ENCODE results near the gene INAFM2. TPM values are rescaled to one million over a fixed set of nuclear protein-coding genes. Genes with fewer than 3 reads are reported as not detected.

Gene INAFM2
- total and polyA plus RNA-seq, 2 experiments from 2014 or later = 13.7 to 19.5 TPM

DNA sequence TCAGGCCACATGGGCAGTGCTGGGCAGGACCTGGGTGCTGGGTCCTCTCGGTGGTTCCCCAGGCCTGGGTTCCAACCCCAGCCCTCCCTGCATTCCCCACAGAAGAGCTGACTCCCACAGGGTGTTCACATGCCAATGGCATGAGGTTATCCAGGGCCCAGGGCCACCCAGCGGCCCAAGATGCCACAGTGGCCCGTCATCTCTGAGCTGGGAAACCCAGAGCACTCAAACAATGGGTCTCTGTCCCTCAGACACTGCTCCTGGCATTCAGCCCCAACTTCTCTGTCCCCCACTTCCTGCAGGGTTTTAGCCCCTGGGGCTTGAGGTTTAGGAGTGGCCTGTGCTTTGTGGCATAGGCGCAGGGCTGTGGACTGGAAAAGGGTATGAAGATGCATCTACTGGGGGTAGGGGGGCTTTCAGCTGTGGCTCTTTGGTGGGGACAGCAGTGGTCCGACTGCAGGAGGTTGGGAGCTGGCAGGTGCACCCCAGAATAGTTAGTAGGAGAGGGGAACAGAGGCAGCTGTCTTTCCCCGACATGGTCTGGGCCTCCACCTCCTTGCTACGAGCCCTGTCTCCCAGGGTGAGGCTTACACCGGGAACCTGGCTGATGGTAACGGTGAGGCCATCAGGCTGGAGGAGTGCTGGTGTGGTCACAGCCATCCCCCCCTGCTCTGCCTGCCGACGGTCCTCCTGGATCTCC, 15.6 kb downstream of the INAFM2 start:
- TF ChIP-seq EZH2phosphoT487 (IDR thresholded peaks at IDR 0.05; ENCODE audit: low read depth, severe bottlenecking, unreplicated experiment) = no peak
- TF ChIP-seq, protein P1, sequence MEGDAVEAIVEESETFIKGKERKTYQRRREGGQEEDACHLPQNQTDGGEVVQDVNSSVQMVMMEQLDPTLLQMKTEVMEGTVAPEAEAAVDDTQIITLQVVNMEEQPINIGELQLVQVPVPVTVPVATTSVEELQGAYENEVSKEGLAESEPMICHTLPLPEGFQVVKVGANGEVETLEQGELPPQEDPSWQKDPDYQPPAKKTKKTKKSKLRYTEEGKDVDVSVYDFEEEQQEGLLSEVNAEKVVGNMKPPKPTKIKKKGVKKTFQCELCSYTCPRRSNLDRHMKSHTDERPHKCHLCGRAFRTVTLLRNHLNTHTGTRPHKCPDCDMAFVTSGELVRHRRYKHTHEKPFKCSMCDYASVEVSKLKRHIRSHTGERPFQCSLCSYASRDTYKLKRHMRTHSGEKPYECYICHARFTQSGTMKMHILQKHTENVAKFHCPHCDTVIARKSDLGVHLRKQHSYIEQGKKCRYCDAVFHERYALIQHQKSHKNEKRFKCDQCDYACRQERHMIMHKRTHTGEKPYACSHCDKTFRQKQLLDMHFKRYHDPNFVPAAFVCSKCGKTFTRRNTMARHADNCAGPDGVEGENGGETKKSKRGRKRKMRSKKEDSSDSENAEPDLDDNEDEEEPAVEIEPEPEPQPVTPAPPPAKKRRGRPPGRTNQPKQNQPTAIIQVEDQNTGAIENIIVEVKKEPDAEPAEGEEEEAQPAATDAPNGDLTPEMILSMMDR (IDR thresholded peaks at IDR 0.05; ENCODE audit: poor library complexity) = no peak
- no peak for TF ChIP-seq EZH2 (IDR thresholded peaks at IDR 0.05; ENCODE audit: borderline replicate concordance)
- no peaks in the 10 kb centered on the region for H3K9me3 ChIP-seq (ENCODE audit: low read depth)
- no peaks in the 10 kb centered on the region for H3K36me3 ChIP-seq (replicated peaks; ENCODE audit: insufficient read depth, low read depth)
- peaks cover 54% of the 10 kb centered on the region for H3K4me1 ChIP-seq (ENCODE audit: insufficient read depth)
- H3K27me3 ChIP-seq = no peaks in the 10 kb centered on the region
- WGBS (ENCODE audit: low lambda C conversion rate, missing lambda C conversion rate) = 83% methylated on average over 11 of the region's 11 CpGs
- H3K4me2 ChIP-seq = no peak overlapping the region
- H2AFZ ChIP-seq = no peak overlapping the region
- H3K79me2 ChIP-seq = no peaks in the 10 kb centered on the region
- H3K27ac ChIP-seq = no peak overlapping the region
- H4K20me1 ChIP-seq (ENCODE audit: insufficient read depth, poor library complexity, severe bottlenecking) = no peaks in the 10 kb centered on the region
- no peak for DNase-seq (ENCODE audit: low spot score)
- no peak overlapping the region for H3K4me3 ChIP-seq
- no peaks in the 10 kb centered on the region for H3K9me2 ChIP-seq (replicated peaks; ENCODE audit: insufficient read depth)

DNA sequence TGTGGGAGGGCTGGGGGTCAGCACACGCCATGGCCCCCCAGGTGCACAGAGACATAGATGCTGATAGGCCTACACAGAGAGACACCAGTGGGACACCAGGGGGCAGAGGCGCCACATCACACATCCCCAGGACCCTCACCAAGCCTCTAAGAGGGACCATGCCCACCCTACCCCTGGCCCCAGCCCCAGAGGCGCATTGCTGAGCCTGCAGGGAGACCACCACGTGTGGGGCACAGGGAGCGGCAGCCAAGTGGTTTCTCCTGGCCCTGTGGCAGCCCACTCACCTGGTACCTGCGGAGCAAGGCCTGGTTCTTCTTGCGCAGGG, 16.1 kb downstream of the INAFM2 start:
- DNase-seq (ENCODE audit: low spot score) = no peak
- Histone ChIP-seq H3K4me1 (ENCODE audit: insufficient read depth) (peaks cover 49% of the 10 kb centered on the region), H3K36me3 (replicated peaks; ENCODE audit: insufficient read depth, low read depth) (no peaks in the 10 kb centered on the region), H3K27me3 (no peaks in the 10 kb centered on the region), H4K20me1 (ENCODE audit: insufficient read depth, poor library complexity, severe bottlenecking) (no peaks in the 10 kb centered on the region), H3K79me2 (no peaks in the 10 kb centered on the region), H3K9me3 (ENCODE audit: low read depth) (no peaks in the 10 kb centered on the region), H3K9me2 (replicated peaks; ENCODE audit: insufficient read depth) (no peaks in the 10 kb centered on the region), H3K4me3 (no peak overlapping the region), H3K27ac (peak overlapping the region; percentile 96), H3K4me2 (peak overlapping the region; percentile 70), H2AFZ (no peak overlapping the region)
- WGBS (ENCODE audit: low lambda C conversion rate, missing lambda C conversion rate) = 88% methylated on average over 7 of the region's 7 CpGs
- TF ChIP-seq, protein P1 (IDR thresholded peaks at IDR 0.05; ENCODE audit: poor library complexity) = no peak
- TF ChIP-seq EZH2 (IDR thresholded peaks at IDR 0.05; ENCODE audit: borderline replicate concordance) = no peak
- TF ChIP-seq EZH2phosphoT487 (IDR thresholded peaks at IDR 0.05; ENCODE audit: low read depth, severe bottlenecking, unreplicated experiment) = no peak

DNA sequence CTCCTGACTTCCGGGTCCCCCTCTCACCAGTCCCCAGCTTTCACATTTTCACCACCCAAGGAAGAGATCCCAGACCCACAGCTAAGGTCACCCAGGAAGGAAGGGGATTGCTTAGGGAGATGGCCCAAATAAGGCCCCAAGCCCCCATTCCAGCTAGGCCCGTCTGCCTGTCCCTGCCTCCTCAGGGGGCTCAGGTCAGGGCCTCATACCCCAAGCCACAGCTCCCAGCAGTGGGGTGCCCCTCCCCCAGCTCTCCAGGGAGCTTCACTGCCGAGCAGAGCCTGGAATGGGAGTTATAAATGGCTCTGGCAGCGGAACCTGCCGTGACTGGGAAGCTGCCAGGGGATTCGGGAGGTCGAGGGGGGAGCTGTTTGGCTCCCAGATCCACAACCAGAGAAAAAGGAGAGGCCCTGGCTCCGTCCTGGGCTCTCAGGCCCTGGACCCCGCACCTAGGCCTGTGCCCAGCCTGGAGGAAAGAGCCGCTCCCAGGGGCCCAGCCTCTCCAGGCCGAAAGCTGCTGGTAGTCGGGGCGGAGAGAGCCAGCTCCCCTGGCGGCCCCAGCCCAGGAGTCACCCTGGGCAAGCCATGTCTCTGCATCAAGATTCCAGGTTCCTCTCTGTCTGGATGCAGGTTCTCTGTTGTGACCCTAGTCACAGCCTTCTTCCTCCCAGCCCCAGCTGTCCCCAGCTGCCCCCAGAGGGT, 16.7 kb downstream of the INAFM2 start:
- Histone ChIP-seq H4K20me1 (ENCODE audit: insufficient read depth, poor library complexity, severe bottlenecking) (no peaks in the 10 kb centered on the region), H3K4me3 (no peak overlapping the region), H3K36me3 (replicated peaks; ENCODE audit: insufficient read depth, low read depth) (no peaks in the 10 kb centered on the region), H3K4me2 (peak overlapping the region; percentile 70), H3K9me2 (replicated peaks; ENCODE audit: insufficient read depth) (no peaks in the 10 kb centered on the region), H3K4me1 (ENCODE audit: insufficient read depth) (peaks cover 47% of the 10 kb centered on the region), H3K27ac (peak overlapping the region; percentile 96), H2AFZ (peak overlapping the region; percentile 21), H3K27me3 (no peaks in the 10 kb centered on the region), H3K79me2 (no peaks in the 10 kb centered on the region), H3K9me3 (ENCODE audit: low read depth) (no peaks in the 10 kb centered on the region)
- peak; percentile 65 for DNase-seq (ENCODE audit: low spot score)
- TF ChIP-seq EZH2 (IDR thresholded peaks at IDR 0.05; ENCODE audit: borderline replicate concordance) (no peak), EZH2phosphoT487 (IDR thresholded peaks at IDR 0.05; ENCODE audit: low read depth, severe bottlenecking, unreplicated experiment) (no peak)
- TF ChIP-seq, protein P1 (IDR thresholded peaks at IDR 0.05; ENCODE audit: poor library complexity) = no peak
- 62% methylated on average over 12 of the region's 14 CpGs for WGBS (ENCODE audit: low lambda C conversion rate, missing lambda C conversion rate)

Data from hepatocyte (in vitro differentiated cells).